HepG2 (cell line): ENCODE results near the gene NAA15. TPM values are rescaled to one million over a fixed set of nuclear protein-coding genes. Genes with fewer than 3 reads are reported as not detected.

Source experiments
- CEBPB ChIP-seq: IDR thresholded peaks from 2 replicates; pipeline ENCODE4 v1.6.1; 2011; ENCODE audit warnings: low read depth, low read length, improper control_type of control experiment, borderline replicate concordance
- FOXM1 ChIP-seq: sonication (generic); formaldehyde crosslinking; IDR thresholded peaks from 2 replicates; pipeline ENCODE4 v1.5.0; 2020; ENCODE audit warnings: missing genetic modification reagents
- GTF2F1 ChIP-seq: fragments of 150-350 bp; IDR thresholded peaks from 2 replicates; pipeline ENCODE4 v1.6.1; 2014; ENCODE audit warnings: low read length
- NAIF1 ChIP-seq: sonication (generic); formaldehyde crosslinking; IDR thresholded peaks from 2 replicates; pipeline ENCODE4 v1.5.0; 2020; ENCODE audit warnings: mild to moderate bottlenecking, missing genetic modification reagents, borderline replicate concordance
- PPARG ChIP-seq: conservative IDR thresholded peaks from 2 replicates; pipeline ENCODE4 v1.6.1; 2016; ENCODE audit warnings: missing biosample characterization, missing genetic modification reagents
- RFX5 ChIP-seq: IDR thresholded peaks from 2 replicates; pipeline ENCODE4 v1.6.1; 2011; ENCODE audit warnings: low read depth, low read length, improper control_type of control experiment
- SAFB2 ChIP-seq: sonication (generic); formaldehyde crosslinking; IDR thresholded peaks from 2 replicates; pipeline ENCODE4 v1.5.1; 2020; ENCODE audit warnings: missing genetic modification reagents, low read depth, mild to moderate bottlenecking, borderline replicate concordance
- SCMH1 ChIP-seq: sonication (generic); formaldehyde crosslinking; IDR thresholded peaks from 2 replicates; pipeline ENCODE4 v1.9.0; 2021; ENCODE audit warnings: missing genetic modification reagents, mild to moderate bottlenecking, borderline replicate concordance
- SOX13 ChIP-seq, 3 experiments: fragments of 450-650 bp in 1 of 3; sonication (generic) in 1 of 3; formaldehyde crosslinking in 1 of 3; IDR thresholded peaks in 2 of 3; conservative IDR thresholded peaks in 1 of 3; 2 replicates each; pipeline versions ENCODE4 v1.5.0 to v1.6.1; 2016 to 2020; ENCODE audit warnings: antibody characterized with exemption in 1 of 3, mild to moderate bottlenecking in 1 of 3, missing compliant biosample characterization in 1 of 3, missing genetic modification reagents in 1 of 3, moderate library complexity in 1 of 3
- SOX5 ChIP-seq: IDR thresholded peaks from 2 replicates; pipeline ENCODE4 v1.6.1; 2016; ENCODE audit warnings: borderline replicate concordance
- ZFP90 ChIP-seq: sonication (generic); formaldehyde crosslinking; IDR thresholded peaks from 2 replicates; pipeline ENCODE4 v1.8.0; 2022; ENCODE audit warnings: missing genetic modification reagents, mild to moderate bottlenecking, inconsistent platforms, borderline replicate concordance
- ZNF205 ChIP-seq: IDR thresholded peaks from 2 replicates; pipeline ENCODE4 v1.6.1; 2018; ENCODE audit warnings: missing biosample characterization, missing genetic modification reagents
- ZNF484 ChIP-seq: sonication (generic); formaldehyde crosslinking; IDR thresholded peaks from 2 replicates; pipeline ENCODE4 v1.5.1; 2020; ENCODE audit warnings: mild to moderate bottlenecking, low read depth, missing genetic modification reagents, borderline replicate concordance
- ZNF547 ChIP-seq: sonication (generic); formaldehyde crosslinking; IDR thresholded peaks from 2 replicates; pipeline ENCODE4 v1.5.1; 2020; ENCODE audit warnings: mild to moderate bottlenecking, missing genetic modification reagents
- ZNF549 ChIP-seq: sonication (generic); formaldehyde crosslinking; IDR thresholded peaks from 2 replicates; pipeline ENCODE4 v1.5.0; 2020; ENCODE audit warnings: missing genetic modification reagents
- ZNF550 ChIP-seq: sonication (generic); formaldehyde crosslinking; IDR thresholded peaks from 2 replicates; pipeline ENCODE4 v1.4.0; 2020; ENCODE audit warnings: mild to moderate bottlenecking, missing genetic modification reagents, borderline replicate concordance
- ZNF615 ChIP-seq: sonication (generic); formaldehyde crosslinking; IDR thresholded peaks from 2 replicates; pipeline ENCODE4 v1.5.0; 2020; ENCODE audit warnings: mild to moderate bottlenecking, missing genetic modification reagents, borderline replicate concordance
- ZNF660 ChIP-seq: sonication (generic); formaldehyde crosslinking; IDR thresholded peaks from 2 replicates; pipeline ENCODE4 v1.5.1; 2020; ENCODE audit warnings: mild to moderate bottlenecking, low read depth, missing genetic modification reagents, borderline replicate concordance
- ZNF674 ChIP-seq: sonication (generic); formaldehyde crosslinking; IDR thresholded peaks from 2 replicates; pipeline ENCODE4 v1.5.0; 2020; ENCODE audit warnings: low read depth, mild to moderate bottlenecking, missing genetic modification reagents
- ZNF713 ChIP-seq: sonication (generic); formaldehyde crosslinking; IDR thresholded peaks from 2 replicates; pipeline ENCODE4 v1.4.0; 2020; ENCODE audit warnings: mild to moderate bottlenecking, missing genetic modification reagents
- ZNF772 ChIP-seq: sonication (generic); formaldehyde crosslinking; IDR thresholded peaks from 2 replicates; pipeline ENCODE4 v1.5.0; 2020; ENCODE audit warnings: mild to moderate bottlenecking, missing genetic modification reagents
- polyA plus RNA-seq, 8 experiments: library from polyadenylated mRNA; depleted of rRNA in 3 of 8; stranded (reverse) in 7 of 8; unstranded in 1 of 8; fragments of >200 nt; fragmentation: Illumina TruSeq in 4 of 8; extraction: Trizol in 4 of 8; gene quantifications; 2 replicates each; pipeline versions ENCODE4 v1.2.1 to v1.2.3, GENCODE V29; 2011 to 2016; ENCODE audit warnings: low read depth in 4 of 8, missing spikeins in 1 of 8, mixed read lengths in 1 of 8; ENCODE audit not compliant: insufficient read depth in 1 of 8
- total RNA-seq, 5 experiments: library from RNA; depleted of rRNA; stranded (reverse); fragments of >200 nt; fragmentation: Illumina TruSeq; extraction: Trizol; gene quantifications; 2 replicates each; pipeline ENCODE4 v1.2.3, GENCODE V29; 2016; ENCODE audit warnings: low read depth in 1 of 5
- TF ChIP-seq, protein P1 (sequence below): sonication (generic); formaldehyde crosslinking; IDR thresholded peaks from 2 replicates; pipeline ENCODE4 v1.8.0; 2022; ENCODE audit warnings: mild to moderate bottlenecking, missing genetic modification reagents; ENCODE audit not compliant: insufficient replicate concordance
- TF ChIP-seq, protein P2 (sequence below): sonication (generic); formaldehyde crosslinking; IDR thresholded peaks from 2 replicates; pipeline ENCODE4 v1.4.0; 2020; ENCODE audit warnings: missing genetic modification reagents, mild to moderate bottlenecking, borderline replicate concordance
- TF ChIP-seq, protein P3 (sequence below): sonication (generic); formaldehyde crosslinking; IDR thresholded peaks from 2 replicates; pipeline ENCODE4 v1.8.1; 2023; ENCODE audit warnings: mild to moderate bottlenecking, moderate library complexity, missing genetic modification reagents
- TF ChIP-seq, protein P4 (sequence below): sonication (generic); formaldehyde crosslinking; IDR thresholded peaks from 2 replicates; pipeline ENCODE4 v1.8.0; 2022; ENCODE audit warnings: low read depth, missing genetic modification reagents

Gene NAA15
- total and polyA plus RNA-seq, 2 of the 13 experiments (the other 11 are each of a cell fraction or from before 2014, with no cell fraction given), result 6.2 to 50.2 TPM

DNA sequence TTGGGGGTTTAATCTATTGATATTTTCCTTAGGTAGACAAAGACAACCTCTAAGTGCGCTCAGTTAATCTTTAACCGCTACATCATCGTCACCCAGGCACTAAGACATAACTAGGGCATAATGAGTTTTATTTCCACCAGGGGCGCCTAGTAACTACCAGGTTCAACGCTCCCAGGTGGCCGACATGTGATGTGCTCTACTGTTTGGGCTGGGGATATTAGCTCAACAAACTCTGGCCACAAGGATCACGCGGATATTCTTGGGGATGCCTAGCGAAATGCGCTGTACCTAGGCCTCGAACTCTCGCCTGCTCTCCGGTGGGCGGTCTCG, 151.7 kb downstream of the NAA15 start (continued):
- no peak for TF ChIP-seq SOX13 (IDR thresholded peaks at IDR 0.05)
- TF ChIP-seq SOX13 (CRISPR knock-in tag; conservative IDR thresholded peaks at IDR 0.05 in 1 of 2, IDR thresholded peaks at IDR 0.05 in 1 of 2), result no peak
- peak; percentile 3; the same call in 1 of the 2 replicates for TF ChIP-seq SOX5 (CRISPR knock-in tag)
- TF ChIP-seq CEBPB, result no peak
- TF ChIP-seq, protein P1, sequence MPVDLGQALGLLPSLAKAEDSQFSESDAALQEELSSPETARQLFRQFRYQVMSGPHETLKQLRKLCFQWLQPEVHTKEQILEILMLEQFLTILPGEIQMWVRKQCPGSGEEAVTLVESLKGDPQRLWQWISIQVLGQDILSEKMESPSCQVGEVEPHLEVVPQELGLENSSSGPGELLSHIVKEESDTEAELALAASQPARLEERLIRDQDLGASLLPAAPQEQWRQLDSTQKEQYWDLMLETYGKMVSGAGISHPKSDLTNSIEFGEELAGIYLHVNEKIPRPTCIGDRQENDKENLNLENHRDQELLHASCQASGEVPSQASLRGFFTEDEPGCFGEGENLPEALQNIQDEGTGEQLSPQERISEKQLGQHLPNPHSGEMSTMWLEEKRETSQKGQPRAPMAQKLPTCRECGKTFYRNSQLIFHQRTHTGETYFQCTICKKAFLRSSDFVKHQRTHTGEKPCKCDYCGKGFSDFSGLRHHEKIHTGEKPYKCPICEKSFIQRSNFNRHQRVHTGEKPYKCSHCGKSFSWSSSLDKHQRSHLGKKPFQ (CRISPR knock-in tag), result peak; percentile 54
- TF ChIP-seq SAFB2, result no peak
- no peak for TF ChIP-seq ZNF660 (CRISPR knock-in tag)
- no peak for TF ChIP-seq ZNF674 (CRISPR knock-in tag)
- no peak for TF ChIP-seq ZNF547 (CRISPR knock-in tag)
- TF ChIP-seq FOXM1 (CRISPR knock-in tag), result no peak
- TF ChIP-seq ZNF549 (CRISPR knock-in tag), result no peak
- TF ChIP-seq, protein P2, sequence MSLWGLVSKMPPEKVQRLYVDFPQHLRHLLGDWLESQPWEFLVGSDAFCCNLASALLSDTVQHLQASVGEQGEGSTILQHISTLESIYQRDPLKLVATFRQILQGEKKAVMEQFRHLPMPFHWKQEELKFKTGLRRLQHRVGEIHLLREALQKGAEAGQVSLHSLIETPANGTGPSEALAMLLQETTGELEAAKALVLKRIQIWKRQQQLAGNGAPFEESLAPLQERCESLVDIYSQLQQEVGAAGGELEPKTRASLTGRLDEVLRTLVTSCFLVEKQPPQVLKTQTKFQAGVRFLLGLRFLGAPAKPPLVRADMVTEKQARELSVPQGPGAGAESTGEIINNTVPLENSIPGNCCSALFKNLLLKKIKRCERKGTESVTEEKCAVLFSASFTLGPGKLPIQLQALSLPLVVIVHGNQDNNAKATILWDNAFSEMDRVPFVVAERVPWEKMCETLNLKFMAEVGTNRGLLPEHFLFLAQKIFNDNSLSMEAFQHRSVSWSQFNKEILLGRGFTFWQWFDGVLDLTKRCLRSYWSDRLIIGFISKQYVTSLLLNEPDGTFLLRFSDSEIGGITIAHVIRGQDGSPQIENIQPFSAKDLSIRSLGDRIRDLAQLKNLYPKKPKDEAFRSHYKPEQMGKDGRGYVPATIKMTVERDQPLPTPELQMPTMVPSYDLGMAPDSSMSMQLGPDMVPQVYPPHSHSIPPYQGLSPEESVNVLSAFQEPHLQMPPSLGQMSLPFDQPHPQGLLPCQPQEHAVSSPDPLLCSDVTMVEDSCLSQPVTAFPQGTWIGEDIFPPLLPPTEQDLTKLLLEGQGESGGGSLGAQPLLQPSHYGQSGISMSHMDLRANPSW (CRISPR knock-in tag), result no peak
- 0 out of 2 replicates have a peak, but pooled peaks have one; percentile 34 for TF ChIP-seq ZNF772 (CRISPR knock-in tag)
- TF ChIP-seq SCMH1 (CRISPR knock-in tag), result no peak
- TF ChIP-seq, protein P3, sequence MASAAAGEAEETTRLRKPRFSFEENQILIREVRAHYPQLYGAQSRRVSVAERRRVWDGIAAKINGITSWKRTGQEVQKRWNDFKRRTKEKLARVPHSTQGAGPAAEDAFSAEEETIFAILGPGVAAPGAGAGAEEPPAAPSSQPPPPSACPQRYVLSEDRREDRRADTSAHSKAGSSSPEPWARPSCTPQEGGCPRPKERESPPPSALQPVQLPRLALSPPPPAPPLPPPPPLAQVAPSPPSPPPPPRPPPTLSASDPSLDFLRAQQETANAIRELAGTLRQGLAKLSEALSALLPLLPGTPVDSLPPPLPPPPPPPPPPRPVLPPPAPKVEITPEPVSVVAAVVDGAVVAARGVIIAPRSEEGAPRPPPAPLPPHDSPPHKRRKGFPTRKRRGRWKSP (CRISPR knock-in tag), result peak; percentile 23; the same call in 1 of the 2 replicates
- no peak for TF ChIP-seq PPARG (CRISPR knock-in tag)
- TF ChIP-seq ZNF615 (CRISPR knock-in tag), result no peak
- TF ChIP-seq NAIF1 (CRISPR knock-in tag), result no peak
- 0 out of 2 replicates have a peak, but pooled peaks have one; percentile 9 for TF ChIP-seq ZNF713
- peak; percentile 98 for TF ChIP-seq ZNF205 (CRISPR knock-in tag)
- TF ChIP-seq, protein P4, sequence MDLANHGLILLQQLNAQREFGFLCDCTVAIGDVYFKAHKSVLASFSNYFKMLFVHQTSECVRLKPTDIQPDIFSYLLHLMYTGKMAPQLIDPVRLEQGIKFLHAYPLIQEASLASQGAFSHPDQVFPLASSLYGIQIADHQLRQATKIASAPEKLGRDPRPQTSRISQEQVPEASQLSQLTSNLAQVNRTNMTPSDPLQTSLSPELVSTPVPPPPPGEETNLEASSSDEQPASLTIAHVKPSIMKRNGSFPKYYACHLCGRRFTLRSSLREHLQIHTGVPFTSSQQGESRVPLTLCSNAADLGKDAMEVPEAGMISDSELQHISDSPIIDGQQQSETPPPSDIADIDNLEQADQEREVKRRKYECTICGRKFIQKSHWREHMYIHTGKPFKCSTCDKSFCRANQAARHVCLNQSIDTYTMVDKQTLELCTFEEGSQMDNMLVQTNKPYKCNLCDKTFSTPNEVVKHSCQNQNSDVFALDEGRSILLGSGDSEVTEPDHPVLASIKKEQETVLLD, result no peak
- TF ChIP-seq ZNF484 (CRISPR knock-in tag), result no peak
- no peak for TF ChIP-seq ZNF550 (CRISPR knock-in tag)
- TF ChIP-seq GTF2F1, result no peak
- TF ChIP-seq RFX5, result no peak
- no peak for TF ChIP-seq ZFP90 (CRISPR knock-in tag)
